ENCODE data around the gene P2RY8. TPM values are rescaled to one million over a fixed set of nuclear protein-coding genes. Genes with fewer than 3 reads are reported as not detected.
A peak's percentile ranks its signal among the peaks of the same experiment; 100 is the strongest.

P2RY8 gene
- total RNA-seq, 3 donors from 2014 or later (not counting 1 experiment from before 2014, with no cell fraction given), result 73.7 to 114 (median 107) TPM

DNA sequence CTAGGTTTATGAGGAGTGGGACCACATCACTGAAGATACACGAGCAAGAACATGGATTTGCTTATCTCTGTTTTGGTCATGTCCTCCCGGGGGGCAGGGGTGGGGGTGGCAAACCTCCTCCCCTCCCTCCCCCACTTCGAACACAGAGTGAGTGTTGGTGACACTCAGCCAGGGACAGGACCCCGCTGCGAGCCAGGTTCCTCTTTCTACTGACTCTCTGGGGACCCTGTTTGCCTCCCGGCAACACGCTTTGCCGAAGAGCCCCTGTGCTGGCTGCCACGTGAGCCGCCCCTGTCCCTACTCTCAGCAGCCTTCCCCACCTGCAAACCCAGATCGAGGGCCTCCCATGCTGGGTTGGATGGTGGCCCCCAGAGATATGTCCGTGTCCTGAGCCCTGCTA, 34.7 kb downstream of the P2RY8 start:
- no peak for ATAC-seq
- WGBS (ENCODE audit: insufficient coverage), result 37% methylated on average over 11 of the region's 12 CpGs
- H3K4me3 Mint-ChIP-seq, result no peak overlapping the region
- Histone ChIP-seq H3K27me3 (ENCODE audit: control insufficient read depth, insufficient read depth, low read length) (no peaks in the 10 kb centered on the region), H3K9me3 (ENCODE audit: control insufficient read depth, insufficient read depth, low read length) (no peaks in the 10 kb centered on the region), H3K36me3 (ENCODE audit: control insufficient read depth, insufficient read depth, low read length) (peaks cover 20% of the 10 kb centered on the region), H3K4me3 (ENCODE audit: low read length) (no peak overlapping the region), H3K4me1 (ENCODE audit: control insufficient read depth, insufficient read depth, low read length) (peaks cover 67% of the 10 kb centered on the region), H3K27ac (ENCODE audit: low read length) (peak overlapping the region; percentile 78)
- H3K36me3 Mint-ChIP-seq, result no peaks in the 10 kb centered on the region
- intact Hi-C loops (cut with micrococcal nuclease), result no loop called here
- peak overlapping the region; percentile 75 to 90 for H3K27ac Mint-ChIP-seq
- no peaks in the 10 kb centered on the region for H3K27me3 Mint-ChIP-seq (ENCODE audit: low read depth in 2 of 2)
- TF ChIP-seq, protein P1, sequence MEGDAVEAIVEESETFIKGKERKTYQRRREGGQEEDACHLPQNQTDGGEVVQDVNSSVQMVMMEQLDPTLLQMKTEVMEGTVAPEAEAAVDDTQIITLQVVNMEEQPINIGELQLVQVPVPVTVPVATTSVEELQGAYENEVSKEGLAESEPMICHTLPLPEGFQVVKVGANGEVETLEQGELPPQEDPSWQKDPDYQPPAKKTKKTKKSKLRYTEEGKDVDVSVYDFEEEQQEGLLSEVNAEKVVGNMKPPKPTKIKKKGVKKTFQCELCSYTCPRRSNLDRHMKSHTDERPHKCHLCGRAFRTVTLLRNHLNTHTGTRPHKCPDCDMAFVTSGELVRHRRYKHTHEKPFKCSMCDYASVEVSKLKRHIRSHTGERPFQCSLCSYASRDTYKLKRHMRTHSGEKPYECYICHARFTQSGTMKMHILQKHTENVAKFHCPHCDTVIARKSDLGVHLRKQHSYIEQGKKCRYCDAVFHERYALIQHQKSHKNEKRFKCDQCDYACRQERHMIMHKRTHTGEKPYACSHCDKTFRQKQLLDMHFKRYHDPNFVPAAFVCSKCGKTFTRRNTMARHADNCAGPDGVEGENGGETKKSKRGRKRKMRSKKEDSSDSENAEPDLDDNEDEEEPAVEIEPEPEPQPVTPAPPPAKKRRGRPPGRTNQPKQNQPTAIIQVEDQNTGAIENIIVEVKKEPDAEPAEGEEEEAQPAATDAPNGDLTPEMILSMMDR (IDR thresholded peaks at IDR 0.05), result no peak
- H3K4me1 Mint-ChIP-seq, result peaks cover 17 to 39% of the 10 kb centered on the region in 2 donors
- DNase-seq, result no peak
- H3K9me3 Mint-ChIP-seq, result no peaks in the 10 kb centered on the region

DNA sequence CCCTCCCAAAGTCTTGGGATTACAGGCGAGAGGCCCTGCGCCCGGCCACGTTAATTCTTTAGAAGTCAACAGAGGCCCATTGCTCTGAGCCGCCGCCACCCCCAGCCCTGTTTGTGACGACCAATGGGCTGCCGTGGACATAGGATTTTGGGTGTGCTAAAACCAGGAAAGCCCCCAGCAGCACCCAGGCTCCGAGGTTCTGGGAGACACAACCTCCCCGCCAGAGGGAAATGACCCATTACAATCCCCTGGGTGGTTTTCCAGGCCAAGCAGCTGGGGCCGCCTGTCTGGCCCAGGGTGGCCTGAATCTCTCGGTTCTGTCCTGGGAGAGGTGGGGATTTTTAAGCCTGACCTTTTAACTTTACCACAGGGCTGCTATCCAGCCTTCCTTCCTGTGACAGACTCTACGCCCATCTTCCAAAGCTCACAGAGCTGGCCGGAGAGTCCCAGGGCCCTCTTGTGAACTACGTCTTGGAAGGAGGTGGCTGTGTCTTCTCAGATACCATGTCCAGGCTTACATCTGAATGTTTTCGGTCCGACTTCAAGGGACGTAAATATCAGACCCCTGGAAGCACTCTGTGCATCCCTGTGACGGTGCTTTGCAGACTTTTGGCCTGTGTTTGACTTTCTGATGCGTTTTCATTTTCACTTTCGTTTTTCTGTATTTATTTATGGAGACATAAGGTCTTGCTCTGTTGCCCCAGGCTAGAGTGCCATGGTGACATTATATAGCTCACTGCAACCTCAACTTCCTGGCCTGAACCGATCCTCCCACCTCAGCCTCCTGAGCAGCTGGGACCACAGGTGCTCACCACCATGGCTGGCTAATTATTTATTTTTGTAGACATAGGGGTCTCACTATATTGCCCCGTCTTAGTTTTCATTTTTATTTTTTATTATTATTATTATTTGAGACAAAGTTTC, 36.0 kb downstream of the P2RY8 start:
- ATAC-seq, result peak; percentile 76 to 86 (median 85)
- H3K4me1 ChIP-seq (ENCODE audit: control insufficient read depth, insufficient read depth, low read length), result peaks cover 60% of the 10 kb centered on the region
- H3K36me3 Mint-ChIP-seq, result no peaks in the 10 kb centered on the region

DNA sequence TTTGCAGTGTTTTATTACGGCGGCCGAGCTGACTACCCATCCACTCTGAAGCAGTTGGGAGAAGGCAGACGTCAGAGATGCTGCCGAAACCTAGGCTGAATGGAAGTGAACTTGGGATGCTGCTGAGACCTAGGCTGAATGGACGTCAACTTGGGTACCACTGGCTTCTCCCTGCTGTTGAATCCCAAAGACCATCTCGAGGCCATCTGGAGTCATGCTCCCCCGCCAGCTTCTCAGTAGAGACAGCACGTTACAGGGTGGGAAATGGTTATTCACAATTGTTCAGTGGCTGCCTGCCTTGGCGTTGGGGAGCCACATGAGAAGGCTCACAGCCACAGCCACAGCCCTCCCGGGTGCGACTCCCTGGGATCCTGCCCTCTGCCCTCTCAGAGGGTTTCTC, 40.9 kb downstream of the P2RY8 start:
- Histone ChIP-seq H3K4me1 (ENCODE audit: control insufficient read depth, insufficient read depth, low read length) (peaks cover 32% of the 10 kb centered on the region), H3K4me3 (ENCODE audit: low read length) (no peak overlapping the region), H3K9me3 (ENCODE audit: control insufficient read depth, insufficient read depth, low read length) (no peaks in the 10 kb centered on the region), H3K36me3 (ENCODE audit: control insufficient read depth, insufficient read depth, low read length) (peaks cover 16% of the 10 kb centered on the region), H3K27me3 (ENCODE audit: control insufficient read depth, insufficient read depth, low read length) (no peaks in the 10 kb centered on the region), H3K27ac (ENCODE audit: low read length) (no peak overlapping the region)
- H3K27me3 Mint-ChIP-seq (ENCODE audit: low read depth in 2 of 2), result no peaks in the 10 kb centered on the region
- DNase-seq (no peak), ATAC-seq (no peak)
- H3K27ac Mint-ChIP-seq, result peak overlapping the region in 1 of 2 donors; percentile 64
- TF ChIP-seq, protein P1 (IDR thresholded peaks at IDR 0.05), result no peak
- WGBS (ENCODE audit: insufficient coverage), result 78% methylated on average over 12 of the region's 12 CpGs
- H3K36me3 Mint-ChIP-seq, result peaks cover 6% of the 10 kb centered on the region
- H3K9me3 Mint-ChIP-seq, result peaks cover 0 to 5% of the 10 kb centered on the region in 2 donors
- H3K4me1 Mint-ChIP-seq, result peaks cover 37 to 60% of the 10 kb centered on the region in 2 donors
- intact Hi-C loops (cut with micrococcal nuclease), result no loop called here
- no peak overlapping the region for H3K4me3 Mint-ChIP-seq

More for the DNA sequence above, 36.0 kb downstream of the P2RY8 start:
- intact Hi-C loops (cut with micrococcal nuclease), result no loop called here
- DNase-seq, result peak; percentile 31 to 67
- TF ChIP-seq, protein P1 (IDR thresholded peaks at IDR 0.05), result no peak
- Histone ChIP-seq H3K27ac (ENCODE audit: low read length) (peak overlapping the region; percentile 78), H3K9me3 (ENCODE audit: control insufficient read depth, insufficient read depth, low read length) (no peaks in the 10 kb centered on the region), H3K27me3 (ENCODE audit: control insufficient read depth, insufficient read depth, low read length) (no peaks in the 10 kb centered on the region), H3K4me3 (ENCODE audit: low read length) (peak overlapping the region; percentile 13), H3K36me3 (ENCODE audit: control insufficient read depth, insufficient read depth, low read length) (peaks cover 16% of the 10 kb centered on the region)
- Mint-ChIP-seq H3K4me1 (peaks cover 23 to 39% of the 10 kb centered on the region in 2 donors), H3K9me3 (no peaks in the 10 kb centered on the region), H3K27me3 (ENCODE audit: low read depth in 2 of 2) (no peaks in the 10 kb centered on the region), H3K27ac (peak overlapping the region; percentile 89 to 90), H3K4me3 (peak overlapping the region; percentile 73)
- WGBS (ENCODE audit: insufficient coverage), result 55% methylated on average over 20 of the region's 23 CpGs
